ENCODE data around the gene HDHD5.

The HDHD5 gene

DNA sequence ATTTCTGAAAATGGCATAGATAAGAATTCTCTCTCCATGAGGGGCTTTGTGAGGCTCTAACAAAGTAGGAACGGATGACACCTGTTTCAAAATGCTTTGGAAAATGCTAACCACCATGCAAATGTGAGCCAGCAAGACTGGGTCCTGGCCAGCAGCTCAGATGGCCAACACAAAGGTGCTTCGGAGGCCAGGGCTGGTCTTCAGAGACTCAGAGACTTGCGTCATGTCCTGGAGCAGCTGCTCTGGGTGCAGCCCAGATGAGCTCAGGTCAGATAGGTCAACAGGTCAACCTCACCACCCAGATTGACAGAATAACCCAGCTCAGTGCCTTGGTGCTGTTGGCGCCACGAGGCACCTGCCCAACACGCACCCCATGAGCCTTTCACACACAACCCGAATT lies 25.9 kb downstream of the HDHD5 start:
- DNase-seq: no peak
- in situ Hi-C loops (cut with MboI; ENCODE audit: low pct_unique_long_range_greater_than_20kb, low sequenced_read_pairs): no loop called here

DNA sequence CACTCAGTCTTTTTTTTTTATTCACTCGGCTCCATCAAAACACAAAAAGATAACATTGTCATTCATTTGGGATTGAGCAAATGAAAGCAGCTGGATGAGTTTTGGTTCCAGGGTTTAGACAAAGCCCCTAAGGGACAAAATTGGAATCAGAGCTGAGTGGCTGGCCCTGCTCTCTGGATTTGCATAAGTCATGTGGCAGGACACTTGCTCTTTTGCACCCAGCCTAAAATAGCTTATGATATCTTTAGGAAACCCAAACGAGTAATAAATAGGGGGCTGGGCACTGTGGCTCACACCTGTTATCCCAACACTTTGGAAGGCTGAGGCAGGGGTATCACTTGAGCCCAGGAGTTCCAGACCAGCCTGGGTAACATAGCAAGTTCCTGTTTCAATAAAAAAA lies 27.0 kb downstream of the HDHD5 start:
- no peak for DNase-seq
- in situ Hi-C loops (cut with MboI; ENCODE audit: low pct_unique_long_range_greater_than_20kb, low sequenced_read_pairs): no loop called here

DNA sequence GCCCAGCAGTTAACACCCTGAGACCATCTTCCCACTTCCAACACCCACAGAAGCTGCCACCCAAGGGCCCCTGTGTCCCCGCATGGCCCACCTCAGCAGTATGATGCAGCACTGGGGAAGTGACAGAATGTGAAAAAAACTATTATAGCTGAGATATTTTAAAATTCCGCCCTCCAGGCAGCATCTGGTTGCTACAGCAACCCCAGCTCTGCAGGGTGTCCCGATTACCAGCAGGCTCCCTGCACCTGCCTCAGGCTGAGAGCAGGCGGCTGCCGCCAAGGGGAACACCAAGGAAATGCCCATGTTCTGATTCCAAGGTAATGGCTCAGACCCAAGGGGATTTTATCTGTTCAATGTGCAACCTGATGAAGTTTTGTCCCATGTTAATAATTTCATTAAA lies 27.4 kb downstream of the HDHD5 start:
- in situ Hi-C loops (cut with MboI; ENCODE audit: low pct_unique_long_range_greater_than_20kb, low sequenced_read_pairs): no loop called here
- no peak for DNase-seq

DNA sequence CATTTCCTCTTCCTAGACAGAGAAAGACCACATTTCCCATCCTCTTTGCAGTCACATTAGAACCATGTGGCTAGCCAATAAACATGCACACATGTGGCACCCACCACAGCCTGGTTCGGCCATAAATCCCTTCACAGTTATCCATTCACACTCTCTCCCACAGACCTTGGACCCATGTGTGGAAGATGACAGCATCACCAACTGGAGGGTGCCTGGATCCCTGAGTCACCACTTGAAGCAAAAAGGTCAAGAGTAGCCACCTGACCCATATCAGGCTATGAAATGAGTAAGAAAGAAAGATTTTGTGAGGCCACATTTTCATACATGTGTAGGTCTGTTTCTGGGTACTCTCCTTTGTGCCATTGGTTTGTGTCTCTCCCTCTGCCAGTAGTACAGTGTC lies 28.9 kb downstream of the HDHD5 start:
- DNase-seq: no peak
- in situ Hi-C loops (cut with MboI; ENCODE audit: low pct_unique_long_range_greater_than_20kb, low sequenced_read_pairs): no loop called here

DNA sequence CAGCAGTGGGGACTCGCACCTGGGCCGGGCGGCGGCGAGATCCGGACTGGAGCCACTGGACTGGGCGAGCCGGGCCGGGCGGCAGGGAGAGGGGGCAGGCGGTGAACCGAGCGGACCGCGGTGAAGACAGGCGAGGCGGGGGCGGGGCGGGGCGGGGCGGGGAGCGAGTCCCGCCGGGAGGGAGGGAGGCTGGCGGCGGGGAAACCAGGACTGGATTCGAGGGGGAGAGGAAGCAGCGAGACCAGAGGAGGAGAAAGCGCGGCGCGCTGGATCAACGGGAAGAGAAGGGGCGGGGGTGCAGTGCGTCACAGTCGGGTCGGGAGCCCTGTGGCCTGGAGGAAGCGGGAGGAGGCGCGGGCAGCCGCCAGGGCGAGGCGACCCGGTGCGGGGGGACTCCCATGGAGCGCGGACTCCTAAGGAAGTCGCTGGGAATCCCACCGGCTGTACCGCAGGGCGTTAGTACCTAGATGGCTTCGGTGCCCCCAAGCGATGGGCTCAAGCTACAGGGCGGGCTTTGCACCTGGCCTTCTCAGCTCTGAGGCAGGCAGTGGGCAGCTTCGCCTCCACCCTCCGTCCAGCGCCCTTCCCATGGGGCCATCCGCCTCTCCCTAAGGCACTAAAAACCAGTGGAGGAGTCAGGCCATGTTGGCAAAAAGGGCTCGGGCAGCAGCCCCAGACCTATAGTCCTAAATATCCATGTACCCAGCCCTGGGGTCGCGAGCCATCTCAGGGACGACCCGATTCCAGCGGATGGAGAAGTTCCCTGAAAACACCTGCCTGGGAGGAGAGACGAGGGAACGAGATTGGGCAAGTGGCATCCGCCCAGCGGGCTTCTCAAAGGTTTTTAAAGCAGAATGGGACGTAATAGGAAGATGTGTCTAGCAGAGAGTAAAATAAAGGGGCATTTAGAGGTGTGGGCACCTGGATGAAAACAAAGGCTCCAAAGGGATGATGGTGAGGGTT lies 37.6 kb downstream of the HDHD5 start, which contains the start of gene TMEM121B:
TSS of gene TMEM121B (minus strand) at position 128 of the 963 bp plus-strand sequence. CDS start 233 bp downstream, outside the sequence.
- peak; percentile 52 for DNase-seq
- in situ Hi-C loops (cut with MboI; ENCODE audit: low pct_unique_long_range_greater_than_20kb, low sequenced_read_pairs): no loop called here

DNA sequence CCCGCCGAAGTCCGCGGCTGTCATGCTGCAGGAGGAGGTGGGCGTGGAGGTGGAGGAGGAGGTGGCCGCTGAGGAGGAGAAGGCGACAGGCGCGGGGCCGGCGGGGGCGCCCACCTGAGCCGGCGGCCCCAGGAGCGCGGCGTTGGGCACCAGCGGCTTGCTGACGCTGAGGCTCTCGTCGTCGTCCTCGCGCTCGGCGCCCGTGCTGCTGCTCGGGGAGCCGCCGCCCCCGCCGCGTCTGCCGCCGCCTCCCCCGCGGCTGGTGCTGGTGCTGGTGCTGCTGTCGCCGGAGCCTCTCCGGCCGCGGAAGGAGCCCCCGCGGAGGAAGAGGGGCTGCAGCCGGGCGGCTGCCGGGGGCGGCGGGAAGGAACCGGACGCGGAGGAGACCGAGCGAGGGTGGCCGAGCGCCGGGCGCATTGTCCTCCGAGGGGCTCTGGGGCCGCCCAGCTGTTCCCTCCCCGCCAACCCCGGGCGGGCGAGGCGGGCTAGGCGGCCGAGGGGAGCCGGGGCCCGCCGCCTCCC lies 38.3 kb downstream of the HDHD5 start:
- peak; percentile 16 for DNase-seq
- in situ Hi-C loops (cut with MboI; ENCODE audit: low pct_unique_long_range_greater_than_20kb, low sequenced_read_pairs): no loop called here

DNA sequence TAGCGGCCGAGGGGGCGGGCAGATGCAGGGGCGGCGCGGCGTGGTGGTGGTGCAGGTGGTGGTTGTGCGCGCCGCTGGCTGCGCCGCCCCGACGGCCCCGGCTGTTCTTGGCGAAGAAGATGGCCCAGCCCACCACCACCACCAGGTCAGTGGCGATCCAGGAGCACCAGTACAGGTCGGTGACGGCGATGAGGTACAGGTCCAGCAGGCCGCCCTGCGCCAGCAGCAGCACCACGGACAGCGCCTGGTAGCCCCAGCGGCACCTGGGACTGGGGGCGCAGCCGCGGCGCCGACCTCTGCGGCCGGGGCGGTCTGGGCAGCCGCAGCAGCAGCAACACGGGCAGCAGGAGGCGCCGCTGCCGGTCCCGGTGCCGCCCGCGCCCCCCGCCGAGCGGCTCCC lies 38.8 kb downstream of the HDHD5 start:
- in situ Hi-C loops (cut with MboI; ENCODE audit: low pct_unique_long_range_greater_than_20kb, low sequenced_read_pairs): no loop called here
- DNase-seq: peak; percentile 23

DNA sequence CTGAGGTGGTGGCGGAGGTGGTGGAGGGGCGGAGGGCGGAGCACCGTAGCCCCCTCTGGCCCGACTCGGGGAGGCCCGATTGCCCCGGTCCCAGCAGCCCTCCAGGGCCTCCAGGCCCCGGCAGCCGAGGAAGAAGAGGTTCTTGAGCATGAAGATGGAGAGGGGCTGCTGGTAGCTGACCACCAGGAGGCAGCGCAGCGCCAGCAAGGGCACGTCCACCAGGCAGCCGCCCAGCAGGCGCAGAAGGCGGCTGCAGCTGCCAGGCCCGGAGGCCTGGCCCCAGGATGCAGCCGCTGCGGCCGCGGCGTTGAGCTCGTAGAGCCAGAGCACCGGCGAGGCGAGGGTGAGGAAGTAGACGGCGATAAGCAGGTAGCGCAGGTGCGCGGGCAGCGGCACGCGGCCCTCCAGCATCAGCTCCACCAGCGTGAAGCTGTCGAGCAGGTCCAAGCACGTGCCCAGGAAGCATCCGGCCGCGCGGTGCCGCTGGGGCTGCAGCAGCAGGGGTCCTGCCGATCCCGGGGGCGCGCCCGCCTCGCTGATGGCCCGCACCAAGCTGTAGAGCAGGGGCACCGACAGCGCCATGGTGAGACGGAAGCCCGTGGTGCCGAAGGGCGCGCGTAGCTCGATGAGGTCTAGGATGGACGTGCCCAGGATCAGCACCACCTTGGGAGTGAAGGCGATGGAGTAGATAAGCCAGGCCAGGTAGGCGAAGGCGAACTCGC lies 39.4 kb downstream of the HDHD5 start:
- no peak for DNase-seq
- in situ Hi-C loops (cut with MboI; ENCODE audit: low pct_unique_long_range_greater_than_20kb, low sequenced_read_pairs): no loop called here

DNA sequence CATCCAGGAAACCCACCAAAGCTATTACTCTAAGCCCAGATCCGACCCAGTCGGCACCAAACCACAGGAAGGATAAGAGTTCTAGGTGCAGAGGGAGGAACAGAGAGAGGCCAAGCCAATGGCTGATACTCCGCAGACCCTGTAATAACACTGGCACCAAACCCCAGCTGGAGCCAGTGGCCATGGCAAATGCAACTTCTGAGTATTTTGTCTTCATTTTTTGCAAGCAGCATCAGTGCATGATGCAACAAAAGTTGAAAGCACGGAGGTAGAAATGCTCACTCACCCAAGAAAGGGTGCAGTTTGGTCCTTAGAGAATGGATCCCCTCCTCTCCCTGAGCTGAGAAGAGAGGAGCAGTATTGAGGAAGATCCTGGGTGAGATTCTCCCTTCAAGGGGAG lies 40.7 kb downstream of the HDHD5 start:
- no peak for DNase-seq
- in situ Hi-C loops (cut with MboI; ENCODE audit: low pct_unique_long_range_greater_than_20kb, low sequenced_read_pairs): no loop called here

DNA sequence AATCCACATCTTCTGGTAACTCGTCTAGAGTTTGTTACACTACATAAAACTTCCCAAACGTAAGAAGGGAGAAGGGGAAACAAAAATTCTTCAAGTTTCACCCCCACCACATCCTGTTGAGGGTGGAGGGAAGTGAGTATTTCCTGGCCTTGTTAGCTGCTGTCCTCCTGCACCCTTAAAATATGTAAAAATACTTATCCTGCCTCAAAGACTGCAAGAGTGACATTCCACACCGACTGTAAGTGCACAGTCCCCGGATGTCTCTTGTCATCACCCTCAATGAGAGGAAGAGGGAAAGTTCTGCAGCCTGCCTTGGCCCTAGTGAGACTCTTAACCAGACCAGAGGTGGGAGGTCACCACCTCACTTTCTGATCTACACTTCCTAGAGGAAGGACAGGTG lies 41.2 kb downstream of the HDHD5 start:
- no peak for DNase-seq
- in situ Hi-C loops (cut with MboI; ENCODE audit: low pct_unique_long_range_greater_than_20kb, low sequenced_read_pairs): no loop called here

DNA sequence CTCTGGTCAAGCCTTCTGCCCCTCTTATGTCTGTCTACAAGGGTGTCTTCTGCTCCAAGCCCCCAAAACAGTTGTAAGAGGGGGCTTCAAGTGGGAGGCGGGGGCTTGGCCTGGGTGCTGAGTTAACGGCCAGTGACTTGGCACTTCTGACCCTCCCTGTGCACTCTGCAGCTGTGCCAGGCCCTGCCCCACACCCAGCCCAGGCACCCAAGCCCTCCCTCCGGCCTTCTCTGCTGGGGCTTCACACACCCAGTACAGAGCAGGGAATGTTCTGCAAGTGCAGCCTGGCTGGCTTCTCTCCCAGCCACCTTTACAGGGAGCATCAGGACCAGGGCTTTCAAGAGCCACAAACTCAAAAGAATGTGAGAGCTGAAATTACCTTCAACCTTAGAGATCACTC lies 41.7 kb downstream of the HDHD5 start:
- DNase-seq: no peak
- in situ Hi-C loops (cut with MboI; ENCODE audit: low pct_unique_long_range_greater_than_20kb, low sequenced_read_pairs): no loop called here

DNA sequence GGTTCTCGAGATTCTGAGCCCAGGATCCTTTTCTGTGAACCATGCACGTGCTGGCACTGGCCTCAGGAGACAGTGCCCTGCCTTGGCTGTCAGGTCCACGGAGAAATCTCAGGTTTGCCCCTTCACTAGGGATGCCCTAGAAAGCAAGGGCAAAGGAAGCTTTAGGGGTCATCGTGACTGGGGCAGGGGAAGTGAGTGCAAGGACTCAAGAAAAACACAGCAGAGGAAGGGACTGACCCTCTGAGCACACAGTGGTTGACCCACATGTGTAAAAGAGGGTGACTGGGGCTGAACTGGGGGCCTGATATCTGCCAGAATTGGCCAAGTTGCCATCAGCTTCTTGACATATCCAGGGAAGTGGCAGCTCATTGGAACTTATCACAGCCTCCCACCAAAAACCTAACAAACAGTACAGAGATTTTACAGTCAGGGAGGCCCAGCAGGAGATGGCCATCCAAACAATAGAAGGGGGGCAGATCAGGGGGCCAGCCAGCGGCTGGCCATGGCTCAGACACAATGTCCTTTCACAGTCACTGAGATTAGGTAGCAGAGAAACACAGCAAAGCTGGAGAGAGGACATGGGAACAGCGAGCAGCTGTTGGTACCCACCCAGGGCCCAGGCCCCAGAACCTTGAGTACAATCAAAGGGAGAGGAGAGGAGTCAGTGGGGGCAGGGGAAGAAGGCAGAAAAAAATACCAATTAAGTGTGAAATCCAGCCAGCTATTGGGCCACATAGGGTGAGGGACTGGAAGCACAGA lies 42.3 kb downstream of the HDHD5 start:
- DNase-seq: no peak

DNA sequence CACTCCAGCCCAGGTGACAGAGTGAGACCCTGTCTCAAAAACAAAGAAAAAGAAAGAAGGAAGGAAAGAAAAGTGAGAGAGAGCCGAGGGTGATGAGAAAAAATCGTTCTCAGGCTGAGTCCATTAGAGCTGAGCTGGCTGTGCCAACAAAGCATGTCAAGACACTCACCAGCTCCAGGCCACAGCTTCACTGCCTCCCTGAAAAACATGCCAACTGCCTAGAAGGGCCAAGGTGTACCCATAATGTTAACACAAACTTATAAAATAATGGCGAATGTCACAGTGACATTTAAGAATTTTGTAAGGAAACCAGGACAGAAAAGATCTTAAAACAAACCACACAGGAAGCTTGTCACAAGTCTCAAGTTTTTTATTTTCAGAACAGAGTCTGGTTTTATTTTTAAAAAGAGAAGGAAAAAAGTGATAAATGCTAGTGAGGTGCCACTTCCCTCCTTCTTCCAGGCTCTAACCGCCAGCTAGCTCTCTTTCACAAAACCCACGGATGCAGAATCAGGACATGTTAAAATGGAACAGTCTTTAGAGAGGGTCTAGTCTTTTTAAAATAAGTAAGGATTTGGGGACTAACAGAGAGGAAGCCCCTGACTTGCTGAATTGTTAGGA lies 43.0 kb downstream of the HDHD5 start:
- no peak for DNase-seq
- in situ Hi-C loops (cut with MboI; ENCODE audit: low pct_unique_long_range_greater_than_20kb, low sequenced_read_pairs): no loop called here

More for the DNA sequence above, 42.3 kb downstream of the HDHD5 start:
- in situ Hi-C loops (cut with MboI; ENCODE audit: low pct_unique_long_range_greater_than_20kb, low sequenced_read_pairs): no loop called here

DNA sequence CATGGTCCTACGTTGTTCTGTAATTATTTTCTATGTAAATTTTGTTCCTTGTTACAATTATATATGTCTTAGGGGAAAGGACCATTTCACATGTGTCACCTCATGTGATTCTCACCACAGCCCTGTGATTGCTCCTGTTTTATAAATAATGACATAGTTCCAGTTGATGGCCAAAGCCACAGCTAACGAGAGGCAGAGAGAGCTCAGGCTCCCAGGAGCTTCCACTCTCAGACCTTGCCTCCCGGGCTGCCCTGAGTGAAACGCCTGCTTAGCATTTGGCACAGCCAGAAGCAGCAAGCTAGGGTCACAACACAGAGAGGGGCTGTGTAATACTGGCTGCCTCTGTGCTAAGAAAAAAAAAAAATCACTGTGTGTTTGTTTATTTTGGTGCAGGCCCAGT lies 43.8 kb downstream of the HDHD5 start:
- in situ Hi-C loops (cut with MboI; ENCODE audit: low pct_unique_long_range_greater_than_20kb, low sequenced_read_pairs): no loop called here
- no peak for DNase-seq

DNA sequence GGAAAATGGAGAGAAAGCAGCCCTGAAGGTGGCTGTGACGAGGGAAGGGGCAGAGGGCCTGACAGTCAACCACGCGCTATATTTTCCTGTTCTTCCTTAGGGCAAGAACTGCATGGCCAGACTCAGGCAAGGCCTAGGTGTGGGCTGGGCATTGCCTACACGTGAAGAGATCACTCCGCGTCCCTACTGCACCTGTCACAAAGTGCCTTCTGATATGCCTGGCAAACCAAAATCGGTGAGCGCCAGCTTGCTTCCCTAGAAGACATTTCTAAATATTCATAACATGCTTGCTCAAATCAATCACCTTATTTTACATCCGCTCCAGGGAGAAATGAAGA lies 44.2 kb downstream of the HDHD5 start:
- DNase-seq: no peak
- in situ Hi-C loops (cut with MboI; ENCODE audit: low pct_unique_long_range_greater_than_20kb, low sequenced_read_pairs): no loop called here

DNA sequence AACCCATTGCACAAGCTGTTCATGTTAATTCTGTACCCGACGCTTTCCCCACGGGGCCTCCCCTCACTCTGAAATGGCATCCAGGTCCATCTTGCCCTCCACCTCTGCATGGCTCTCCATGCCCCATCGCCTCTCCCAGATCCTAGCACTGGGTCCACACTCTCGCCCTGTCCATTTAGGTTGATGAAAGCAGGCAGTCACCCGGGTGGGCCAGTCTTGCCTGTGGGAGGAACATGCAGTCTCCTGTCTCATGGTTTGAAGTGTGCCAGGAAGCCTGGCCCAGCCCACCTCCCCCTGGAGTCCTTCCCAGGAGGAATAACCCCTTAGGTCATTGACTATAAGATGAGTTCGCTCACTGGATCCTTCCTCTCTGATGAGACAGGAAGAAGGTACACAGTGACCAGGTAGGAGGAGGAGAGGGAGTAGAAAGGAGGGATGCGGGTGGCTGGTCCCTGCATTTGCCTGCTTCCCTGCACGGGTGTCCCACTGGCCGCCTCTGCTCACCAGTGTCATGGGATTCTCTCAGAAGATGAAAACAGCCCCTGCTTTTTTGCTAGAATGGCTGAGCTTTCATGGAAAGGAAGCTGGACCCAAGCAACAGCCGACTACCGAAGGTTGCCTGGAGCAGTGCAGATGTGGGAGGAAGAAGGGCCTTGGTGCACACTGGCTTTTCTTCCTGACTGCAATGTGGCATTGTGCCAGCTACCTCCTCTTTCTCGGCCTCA lies 44.7 kb downstream of the HDHD5 start:
- in situ Hi-C loops (cut with MboI; ENCODE audit: low pct_unique_long_range_greater_than_20kb, low sequenced_read_pairs): no loop called here
- no peak for DNase-seq

DNA sequence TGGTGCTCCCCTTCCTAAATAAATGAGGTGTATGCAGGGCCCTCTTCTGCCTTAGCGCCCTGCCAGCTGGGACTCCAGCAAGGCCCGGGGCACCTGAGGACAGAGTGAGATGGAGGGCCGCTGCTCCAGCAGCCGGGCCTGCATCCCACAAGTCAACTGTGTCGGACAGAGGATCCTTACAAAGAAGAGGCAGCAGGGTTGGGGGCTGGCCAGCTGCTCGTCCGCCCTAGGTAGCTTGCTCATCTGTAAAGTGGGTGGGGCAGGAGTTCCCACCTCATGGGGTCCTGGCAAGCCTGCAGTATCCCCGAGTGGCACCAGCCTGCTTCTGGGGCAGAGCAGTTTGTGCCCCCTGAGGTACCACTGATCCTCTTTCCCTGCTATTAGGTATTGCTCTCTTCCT lies 45.5 kb downstream of the HDHD5 start:
- in situ Hi-C loops (cut with MboI; ENCODE audit: low pct_unique_long_range_greater_than_20kb, low sequenced_read_pairs): no loop called here
- no peak for DNase-seq

DNA sequence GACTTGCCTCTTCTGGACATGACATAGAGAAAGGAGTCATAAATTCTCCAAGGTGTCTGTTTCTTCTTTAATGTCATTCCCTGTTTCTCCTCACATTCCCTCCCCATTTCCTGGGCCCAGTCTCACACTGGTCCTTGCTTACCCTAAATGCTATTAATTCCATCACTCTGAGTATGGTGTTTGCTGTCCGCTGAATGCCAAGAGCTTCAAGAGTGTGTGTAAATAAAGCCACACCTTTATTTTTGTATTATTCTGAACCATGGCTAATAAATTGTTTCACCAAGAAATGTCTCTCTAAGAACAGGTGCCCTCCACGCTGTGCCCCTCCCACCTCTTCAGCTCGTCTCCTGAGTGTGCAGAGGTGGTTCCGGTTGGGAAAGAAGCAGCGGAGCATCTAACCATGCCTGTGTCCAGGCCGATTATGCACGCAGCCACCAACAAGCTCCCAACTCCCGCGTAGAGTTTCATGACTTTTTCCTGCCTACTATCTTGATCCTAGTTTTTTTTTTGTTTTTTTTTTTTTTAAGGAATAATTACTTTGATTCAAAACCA lies 46.5 kb downstream of the HDHD5 start:
- DNase-seq: no peak
- in situ Hi-C loops (cut with MboI; ENCODE audit: low pct_unique_long_range_greater_than_20kb, low sequenced_read_pairs): no loop called here
